Activated CD8-positive, alpha-beta memory T cell treated with anti-CD3 and anti-CD28 coated beads for 36 hours (primary cell): ENCODE measurements around the gene WASF3. TPM values are rescaled to one million over a fixed set of nuclear protein-coding genes. Genes with fewer than 3 reads are reported as not detected.

ENCODE experiments used
- CTCF ChIA-PET: fragments of 350-600 bp; sonication (Branson Sonifier 250); formaldehyde crosslinking; loops from one replicate; lab custom pipeline; 2021; ENCODE audit warnings: antibody characterized with exemption; lab: Charles Lee
- POLR2A ChIA-PET: fragments of 350-600 bp; sonication (Branson Sonifier 250); formaldehyde crosslinking; loops from one replicate; lab custom pipeline; 2021; ENCODE audit warnings: antibody characterized with exemption; lab: Charles Lee
- total RNA-seq, 2 experiments: library from RNA; stranded (reverse); gene quantifications; one replicate each; pipeline ENCODE4 v1.2.3, GENCODE V29; 2021

WASF3 gene
- total RNA-seq, 2 experiments from 2014 or later: 0.06 to 0.08 TPM

GRCh38 chr13:26695891-26696311, 138.4 kb downstream of the WASF3 start:
- ChIA-PET CTCF (interaction anchor here (1.2 kb wide), 1 partner anchor 10 kb away, joined by 3 read pairs; no protein-coding TSS in a partner anchor), POLR2A (no interaction called here)

DNA sequence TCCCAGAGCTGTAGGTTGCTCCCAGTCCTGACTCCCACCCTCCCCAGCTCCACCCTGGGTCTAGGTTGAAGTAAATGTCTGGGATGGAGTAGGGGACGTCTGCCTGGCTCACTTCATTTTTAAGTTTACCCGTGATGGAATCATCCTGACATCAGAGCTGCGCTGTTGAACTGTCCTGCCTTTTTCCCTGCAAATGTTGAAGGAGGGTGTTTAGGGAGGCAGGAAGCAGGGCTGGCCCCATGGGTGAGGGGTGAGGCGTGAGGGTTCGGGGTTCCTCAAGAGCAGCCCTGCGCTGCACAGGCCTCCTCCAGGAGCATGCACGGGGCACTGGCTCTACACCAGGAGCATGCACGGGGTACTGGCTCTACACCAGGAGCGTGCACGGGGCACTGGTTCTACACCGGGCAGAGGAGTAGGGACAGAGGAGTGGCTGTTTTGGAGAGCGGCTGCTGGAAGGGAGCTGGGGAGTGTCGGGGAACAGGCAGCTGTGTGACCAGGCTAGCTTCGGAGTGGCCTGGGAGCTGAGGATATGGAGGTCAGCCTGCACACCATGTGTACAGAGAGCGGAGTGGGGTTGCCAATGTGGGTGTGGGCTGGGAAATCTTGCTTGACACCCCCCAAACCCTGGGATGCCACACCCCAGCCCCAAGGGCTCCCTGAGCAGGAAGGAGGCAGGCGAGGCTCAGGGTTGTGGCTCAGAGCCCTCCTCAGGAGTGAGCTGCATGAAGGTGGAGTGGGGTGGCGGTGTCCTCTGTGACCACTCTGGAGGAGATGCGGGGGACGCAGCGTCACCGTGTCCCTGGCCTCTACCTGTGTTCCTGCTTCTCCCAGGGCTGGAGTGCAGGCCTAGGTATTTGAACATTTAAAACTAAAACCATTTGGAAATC, 139.8 kb downstream of the WASF3 start:
- ChIA-PET CTCF (interaction anchor here (1.2 to 2.2 kb wide), 2 partner anchors 9 to 512 kb away, joined by 3 to 37 read pairs; no protein-coding TSS in a partner anchor), POLR2A (no interaction called here)

- CTCF ChIA-PET: interaction anchor here (0.6 to 2.2 kb wide), 15 partner anchors 8 to 514 kb away, joined by 3 to 37 read pairs (median 4); no protein-coding TSS in a partner anchor
- POLR2A ChIA-PET: no interaction called here
Measured at GRCh38 chr13:26698392-26699196, 141.1 kb downstream of the WASF3 start.

DNA sequence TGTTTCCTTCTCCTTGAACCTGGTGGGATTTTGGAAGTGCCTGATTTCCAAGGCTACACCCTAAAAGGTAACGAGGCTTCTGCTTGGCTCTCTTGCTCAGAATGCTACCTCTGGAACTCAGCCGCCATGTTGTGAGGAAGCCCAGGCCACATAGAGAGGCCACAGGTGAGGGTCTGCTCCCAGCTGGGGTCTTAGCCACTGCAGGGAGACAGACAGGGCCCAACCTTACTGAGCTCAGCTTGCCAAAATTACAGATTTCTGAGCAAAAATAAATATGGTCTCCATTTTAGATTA, 141.7 kb downstream of the WASF3 start:
- ChIA-PET CTCF (interaction anchor here (0.9 to 2.2 kb wide), 7 partner anchors 8 to 514 kb away, joined by 3 to 37 read pairs (median 4); no protein-coding TSS in a partner anchor), POLR2A (no interaction called here)

DNA sequence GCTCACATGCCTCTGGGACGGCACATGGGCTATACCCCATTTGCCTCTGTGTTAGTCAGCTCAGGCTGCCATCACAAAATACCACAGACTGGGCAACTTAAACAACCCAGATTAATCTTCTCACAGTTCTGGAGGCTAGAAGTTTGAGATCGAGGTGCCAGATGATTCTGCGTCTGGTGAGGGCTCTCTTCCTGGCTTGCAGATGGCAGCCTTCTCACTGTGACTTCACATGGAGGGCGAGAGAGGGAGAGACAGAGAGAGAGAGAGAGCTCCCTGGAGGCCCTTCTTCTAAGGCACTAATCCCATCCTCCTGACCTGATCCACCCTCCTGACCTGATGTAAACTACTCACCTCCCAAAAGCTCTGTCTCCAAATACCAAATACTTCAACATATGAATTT, 148.1 kb downstream of the WASF3 start:
- POLR2A ChIA-PET: no interaction called here
- CTCF ChIA-PET: interaction anchor here (1.1 to 1.4 kb wide), 3 partner anchors 9 to 225 kb away, joined by 3 to 5 read pairs (median 4); no protein-coding TSS in a partner anchor

DNA sequence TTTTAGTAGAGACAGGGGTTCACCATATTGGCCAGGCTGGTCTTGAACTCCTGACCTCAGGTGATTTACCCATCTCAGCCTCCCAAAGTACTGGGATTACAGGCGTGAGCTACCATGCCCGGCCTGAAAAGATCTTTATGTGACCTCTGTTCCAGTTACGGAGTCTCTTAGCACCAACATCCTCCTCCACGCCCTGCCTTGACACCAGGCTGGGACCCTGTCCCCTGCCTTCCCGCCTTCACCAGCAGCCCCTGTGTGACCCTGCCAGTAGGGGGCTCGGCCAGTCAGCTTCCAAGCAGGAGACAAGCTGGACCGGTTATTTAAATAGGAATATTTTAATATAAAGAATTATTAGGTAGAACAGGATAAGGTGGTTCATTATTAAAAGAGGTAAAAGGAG, 148.9 kb downstream of the WASF3 start:
- POLR2A ChIA-PET: no interaction called here
- CTCF ChIA-PET: interaction anchor here (1.1 to 1.4 kb wide), 4 partner anchors 8 to 224 kb away, joined by 3 to 5 read pairs (median 4); no protein-coding TSS in a partner anchor

DNA sequence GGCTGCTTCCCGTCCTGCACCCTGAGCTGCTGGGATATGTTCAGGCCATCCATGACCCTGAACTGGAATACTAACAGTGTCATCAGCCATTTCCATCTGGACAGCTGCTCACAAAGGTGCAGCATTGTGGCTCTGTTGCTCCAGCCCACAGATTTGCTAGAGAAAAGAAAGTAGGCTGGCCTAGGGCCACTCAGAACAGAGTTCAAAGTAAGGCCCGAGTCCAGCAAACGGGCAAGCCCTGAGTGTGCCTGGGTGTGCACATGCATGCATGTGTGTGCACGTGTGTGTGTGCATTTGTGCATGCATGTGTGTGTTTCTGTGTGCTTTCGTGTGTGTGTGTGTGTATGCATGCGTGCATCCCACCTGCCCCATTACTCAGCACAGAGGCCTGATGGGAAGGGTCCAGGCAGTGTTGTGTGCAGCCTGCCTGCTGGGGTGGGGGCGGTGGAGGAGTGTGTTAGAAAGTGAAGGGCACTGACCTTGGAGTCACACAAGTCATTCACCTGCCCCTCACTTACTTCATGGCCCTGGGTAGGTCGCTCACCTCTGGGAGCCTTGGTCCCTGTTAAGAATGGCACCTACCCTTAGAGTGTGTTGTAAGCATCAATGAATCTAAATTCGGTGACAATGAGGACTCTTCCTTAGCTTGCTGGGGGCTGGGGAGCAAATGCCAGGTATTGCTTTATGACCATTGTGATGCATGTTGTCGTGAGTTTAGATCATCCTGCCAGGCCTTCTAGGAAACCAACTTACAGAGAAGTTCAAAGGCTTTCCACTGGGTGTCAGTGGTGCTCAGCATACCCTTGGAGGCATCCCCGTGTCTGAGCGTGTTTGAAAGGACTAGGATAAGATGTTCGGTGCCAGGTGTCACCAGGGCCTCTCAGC, 149.9 kb downstream of the WASF3 start:
- ChIA-PET POLR2A (no interaction called here), CTCF (interaction anchor here (0.8 to 1.4 kb wide), 3 partner anchors 9 to 168 kb away, joined by 4 read pairs; no protein-coding TSS in a partner anchor)

- CTCF ChIA-PET: interaction anchor here (0.8 kb wide), 1 partner anchor 167 kb away, joined by 4 read pairs; no protein-coding TSS in a partner anchor
Measured at GRCh38 chr13:26708007-26708297, 150.5 kb downstream of the WASF3 start.

GRCh38 chr13:26709461-26709860, 152.0 kb downstream of the WASF3 start:
- ChIA-PET CTCF (no interaction called here), POLR2A (no interaction called here)

More at GRCh38 chr13:26708007-26708297, 150.5 kb downstream of the WASF3 start:
- POLR2A ChIA-PET: no interaction called here

DNA sequence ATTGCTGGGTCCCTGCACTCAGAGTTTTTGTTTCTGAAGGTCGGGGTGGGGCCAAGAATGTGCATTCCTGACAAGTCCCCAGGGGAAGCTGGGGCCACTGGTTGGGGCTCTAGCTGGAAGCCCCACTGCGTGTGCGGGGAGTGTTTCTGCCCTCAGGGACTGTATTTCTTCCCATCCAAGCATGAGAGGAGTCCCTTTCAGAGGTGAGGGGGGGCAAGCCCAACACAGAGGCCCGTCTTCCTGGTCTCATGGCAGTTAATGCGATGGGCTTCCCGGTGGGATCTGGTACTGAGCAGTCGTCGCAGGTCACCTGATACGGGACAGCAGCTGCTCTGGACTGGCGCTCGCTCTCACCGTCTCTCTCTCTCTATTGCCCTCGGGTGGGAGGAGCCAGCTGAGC, 152.7 kb downstream of the WASF3 start:
- CTCF ChIA-PET: no interaction called here
- POLR2A ChIA-PET: no interaction called here

GRCh38 chr13:26711211-26711610, 153.7 kb downstream of the WASF3 start:
- ChIA-PET POLR2A (no interaction called here), CTCF (interaction anchor here (1.0 kb wide), 1 partner anchor 219 kb away, joined by 3 read pairs; no protein-coding TSS in a partner anchor)

GRCh38 chr13:26713341-26713740, 155.9 kb downstream of the WASF3 start:
- CTCF ChIA-PET: no interaction called here
- POLR2A ChIA-PET: no interaction called here

DNA sequence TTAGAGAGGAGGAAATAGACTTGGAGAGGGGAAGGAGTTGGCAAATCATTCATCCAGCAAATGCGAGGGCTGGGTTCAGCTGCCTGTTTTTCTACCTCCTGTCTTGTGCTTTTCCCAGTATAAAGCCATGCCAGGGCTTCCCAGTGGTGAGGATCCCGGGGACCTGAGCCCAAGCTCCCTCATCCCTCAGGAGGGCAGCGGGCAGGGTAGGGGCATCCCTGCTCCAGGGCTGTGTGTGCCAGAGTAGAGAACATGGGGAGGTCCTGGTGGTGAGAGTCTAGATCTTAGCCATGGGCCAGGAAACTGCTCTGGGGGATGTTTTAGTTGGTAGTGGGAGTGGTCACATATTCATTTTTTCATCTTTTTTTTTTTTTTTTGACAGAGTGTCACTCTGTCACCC, 159.5 kb downstream of the WASF3 start:
- ChIA-PET POLR2A (interaction anchor here (0.5 kb wide), 1 partner anchor 15 kb away, joined by 3 read pairs; no protein-coding TSS in a partner anchor), CTCF (no interaction called here)

- POLR2A ChIA-PET: no interaction called here
- CTCF ChIA-PET: interaction anchor here (1.2 kb wide), 1 partner anchor 20 kb away, joined by 6 read pairs; no protein-coding TSS in a partner anchor
Measured at GRCh38 chr13:26718146-26718545, 160.7 kb downstream of the WASF3 start.

DNA sequence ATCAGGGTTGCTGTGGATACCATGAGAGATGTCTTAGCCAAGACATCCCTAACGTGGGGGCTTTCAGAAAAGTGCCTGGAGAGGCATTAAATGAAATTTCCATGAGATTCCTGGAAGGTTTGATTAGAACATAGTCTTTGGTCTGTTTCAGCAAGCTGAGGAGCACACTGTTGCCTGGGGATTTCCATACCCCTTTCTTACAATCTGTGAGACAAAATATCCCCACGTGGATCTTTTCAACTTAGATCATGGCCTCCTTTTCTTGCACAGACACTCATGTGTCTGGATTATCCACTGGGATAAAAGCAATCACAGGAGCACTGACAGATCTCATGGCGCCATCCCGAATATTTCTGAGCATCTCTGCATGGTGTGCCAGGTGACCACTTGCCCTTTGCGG, 161.4 kb downstream of the WASF3 start:
- ChIA-PET CTCF (interaction anchor here (0.6 to 1.2 kb wide), 2 partner anchors 20 to 531 kb away, joined by 4 to 6 read pairs; no protein-coding TSS in a partner anchor), POLR2A (no interaction called here)

GRCh38 chr13:26719356-26719945, 162.0 kb downstream of the WASF3 start:
- POLR2A ChIA-PET: no interaction called here

DNA sequence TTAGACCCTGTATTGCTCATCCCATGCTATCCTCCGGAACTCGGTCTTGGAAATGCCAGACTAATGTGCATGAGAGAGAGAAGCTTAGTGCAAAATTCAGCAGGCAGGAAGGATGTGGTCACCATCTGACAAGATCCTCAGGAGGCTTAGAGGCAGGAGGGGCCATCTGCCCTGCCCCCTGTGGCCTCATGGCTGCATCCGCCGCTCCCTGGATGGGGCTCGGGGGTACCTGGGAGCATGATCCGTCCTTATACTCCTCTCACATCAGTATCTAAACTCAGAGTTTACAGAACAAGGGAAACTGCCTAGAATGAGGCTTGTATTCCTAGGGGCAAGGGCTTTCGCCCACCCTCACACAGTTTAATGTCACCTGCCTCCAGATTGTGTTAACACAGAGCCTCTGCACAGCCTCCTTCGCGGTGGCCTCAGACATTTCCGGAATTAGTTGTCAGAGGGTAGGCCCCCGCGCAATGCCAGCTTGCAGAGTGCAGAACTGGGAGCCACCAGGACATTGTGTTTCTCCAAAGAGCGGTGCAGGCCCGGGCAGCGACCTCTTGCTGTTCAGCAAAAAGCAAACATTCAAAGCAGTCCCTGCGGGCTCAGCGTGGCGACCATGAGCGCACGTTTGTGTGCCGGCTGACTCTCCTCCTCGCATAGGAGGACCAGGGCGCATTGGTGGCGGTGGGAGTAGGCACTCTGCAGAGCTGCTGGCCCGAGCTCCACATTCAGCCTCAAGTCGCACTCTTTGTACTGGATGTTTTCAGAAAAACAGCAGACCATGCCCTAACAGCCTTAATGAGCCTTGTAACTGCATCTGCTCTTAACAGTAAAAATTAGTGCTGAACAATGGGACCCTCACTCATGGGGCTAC, 164.0 kb downstream of the WASF3 start:
- ChIA-PET CTCF (interaction anchor here (1.0 kb wide), 1 partner anchor 23 kb away, joined by 3 read pairs; no protein-coding TSS in a partner anchor), POLR2A (no interaction called here)

More at GRCh38 chr13:26719356-26719945, 162.0 kb downstream of the WASF3 start:
- CTCF ChIA-PET: interaction anchor here (0.6 to 1.2 kb wide), 3 partner anchors 21 to 533 kb away, joined by 3 to 6 read pairs (median 4); no protein-coding TSS in a partner anchor
